Peyer's patch (tissue), 4 donors: ENCODE data around the gene VEGFD. TPM values are rescaled to one million over a fixed set of nuclear protein-coding genes. Genes with fewer than 3 reads are reported as not detected.

Experiments
- DNase-seq, 3 donors: peaks; one replicate each; pipeline ENCODE4 v3.0.0-alpha.2; 2017 to 2019
- H3K27ac ChIP-seq, 4 donors: fragments of 200-600 bp; sonication (generic); one replicate each; pipeline ENCODE4 v1.5.1; 2016 to 2019
- H3K27me3 ChIP-seq, 2 donors: fragments of 200-600 bp; sonication (generic); one replicate each; pipeline ENCODE4 v1.5.1; 2019
- H3K36me3 ChIP-seq, 3 donors: fragments of 200-600 bp; sonication (generic); one replicate each; pipeline ENCODE4 v1.5.1; 2016 to 2019
- H3K4me1 ChIP-seq, 4 donors: fragments of 200-600 bp; sonication (generic); one replicate each; pipeline ENCODE4 v1.5.1; 2016 to 2019
- H3K4me3 ChIP-seq, 4 donors: fragments of 200-600 bp; sonication (generic); 1 replicate in 3 of 4; 2 replicates in 1 of 4; pipeline ENCODE4 v1.5.1; 2016 to 2019; ENCODE audit warnings: mild to moderate bottlenecking in 1 of 4
- H3K9me3 ChIP-seq, 4 donors: fragments of 200-600 bp; sonication (generic); one replicate each; pipeline ENCODE4 v1.5.1; 2016 to 2019; ENCODE audit warnings: mild to moderate bottlenecking in 1 of 4
- CTCF ChIP-seq, 6 experiments: fragments of 450-650 bp in 4 of 6; fragments of 200-600 bp in 2 of 6; sonication (generic) in 1 of 6; IDR thresholded peaks; one replicate each; pipeline ENCODE4 v1.5.1; 2017 to 2019; ENCODE audit warnings: antibody characterized with exemption in 6 of 6, mild to moderate bottlenecking in 3 of 6, moderate library complexity in 1 of 6
- POLR2A ChIP-seq, 2 donors: fragments of 450-650 bp; IDR thresholded peaks; one replicate each; pipeline ENCODE4 v1.5.1; 2017; ENCODE audit warnings: antibody characterized with exemption in 2 of 2, mild to moderate bottlenecking in 2 of 2, moderate library complexity in 2 of 2
- total RNA-seq, 4 donors: library from RNA; depleted of rRNA; stranded (reverse); fragments of >200 nt; gene quantifications; one replicate each; pipeline ENCODE4 v1.1.0, GENCODE V29; 2016

The VEGFD gene
- total RNA-seq, 4 donors from 2014 or later = 1.9 to 3.4 TPM; not detected in 2

DNA sequence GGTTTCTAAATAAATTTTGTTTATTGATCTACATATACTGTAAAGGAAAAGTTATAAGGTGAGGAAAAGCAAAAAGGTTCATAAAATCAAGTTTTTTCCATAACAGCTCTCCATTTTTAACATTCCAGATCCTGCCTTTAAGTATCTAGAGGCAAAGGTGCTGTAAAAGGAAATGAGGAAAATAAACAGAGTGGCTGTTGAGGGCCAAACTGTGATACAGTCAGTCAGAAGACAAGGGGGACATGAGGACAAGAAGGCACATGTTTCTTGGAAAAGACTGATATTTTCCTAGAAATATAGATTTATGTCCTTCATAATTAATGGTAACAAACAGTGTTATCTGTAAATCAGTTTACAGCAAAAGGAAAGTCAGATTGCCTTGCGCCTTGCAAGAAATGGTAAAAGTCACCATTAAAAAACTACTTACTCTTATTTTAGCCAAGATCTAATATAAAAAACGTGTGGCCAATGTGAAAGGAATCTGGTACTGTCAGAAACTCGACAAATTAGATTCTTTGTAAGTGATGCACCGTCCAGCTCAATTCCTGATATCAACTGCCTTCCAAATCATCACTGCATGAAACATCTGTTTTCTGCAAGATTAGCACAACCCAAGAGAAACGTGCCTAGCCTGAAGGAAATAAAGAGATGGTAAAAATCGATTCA is 34.0 kb upstream of the VEGFD start:
- no peak overlapping the region for H3K4me3 ChIP-seq
- H3K27me3 ChIP-seq = no peaks in the 10 kb centered on the region
- H3K36me3 ChIP-seq = no peaks in the 10 kb centered on the region
- DNase-seq = no peak
- no peaks in the 10 kb centered on the region for H3K9me3 ChIP-seq
- no peak overlapping the region for H3K27ac ChIP-seq
- TF ChIP-seq POLR2A (IDR thresholded peaks at IDR 0.05) (no peak), CTCF (IDR thresholded peaks at IDR 0.05) (no peak)
- no peaks in the 10 kb centered on the region for H3K4me1 ChIP-seq

- no peaks in the 10 kb centered on the region for H3K36me3 ChIP-seq
- no peak overlapping the region for H3K27ac ChIP-seq
- TF ChIP-seq POLR2A (IDR thresholded peaks at IDR 0.05) (no peak), CTCF (IDR thresholded peaks at IDR 0.05) (no peak)
- H3K4me3 ChIP-seq = no peak overlapping the region
- H3K27me3 ChIP-seq = no peaks in the 10 kb centered on the region
- H3K9me3 ChIP-seq = no peaks in the 10 kb centered on the region
- H3K4me1 ChIP-seq = no peaks in the 10 kb centered on the region
- DNase-seq = no peak
Observed at GRCh38 chrX:15416133-15416993, 32.1 kb upstream of the VEGFD start.

GRCh38 chrX:15413101-15413500 is 28.9 kb upstream of the VEGFD start:
- Histone ChIP-seq H3K27me3 (no peaks in the 10 kb centered on the region), H3K27ac (no peak overlapping the region), H3K36me3 (no peaks in the 10 kb centered on the region), H3K4me1 (no peaks in the 10 kb centered on the region), H3K9me3 (no peaks in the 10 kb centered on the region), H3K4me3 (no peak overlapping the region)
- DNase-seq = no peak
- TF ChIP-seq POLR2A (IDR thresholded peaks at IDR 0.05) (no peak), CTCF (IDR thresholded peaks at IDR 0.05) (no peak)

- no peaks in the 10 kb centered on the region for H3K9me3 ChIP-seq
- H3K27me3 ChIP-seq = no peaks in the 10 kb centered on the region
- no peak overlapping the region for H3K4me3 ChIP-seq
- no peak for TF ChIP-seq POLR2A (IDR thresholded peaks at IDR 0.05)
- TF ChIP-seq CTCF (IDR thresholded peaks at IDR 0.05) = no peak
- DNase-seq = no peak
- no peak overlapping the region for H3K27ac ChIP-seq
- no peaks in the 10 kb centered on the region for H3K36me3 ChIP-seq
- no peaks in the 10 kb centered on the region for H3K4me1 ChIP-seq
Observed at GRCh38 chrX:15410947-15411346, 26.7 kb upstream of the VEGFD start.

DNA sequence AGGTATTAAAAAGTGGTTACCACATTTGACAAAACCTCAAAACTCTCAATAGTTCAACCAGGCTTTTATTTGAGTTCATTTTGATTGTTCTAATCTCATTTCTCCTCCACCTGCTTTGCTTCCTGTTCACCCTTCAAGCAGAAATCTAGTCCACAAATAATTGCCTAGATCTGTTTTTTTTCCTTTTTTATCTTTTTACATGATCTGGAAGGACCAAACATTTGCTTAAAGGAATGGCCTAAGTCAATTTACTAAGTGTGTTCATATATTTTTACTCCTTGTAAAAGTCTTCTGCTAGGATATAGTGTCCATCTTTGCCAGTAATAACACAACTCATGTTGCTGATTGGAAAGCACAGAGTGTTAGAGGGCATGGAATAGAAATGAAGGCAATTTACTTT is 26.2 kb upstream of the VEGFD start:
- no peaks in the 10 kb centered on the region for H3K27me3 ChIP-seq
- H3K27ac ChIP-seq = no peak overlapping the region
- no peak for DNase-seq
- no peak for TF ChIP-seq POLR2A (IDR thresholded peaks at IDR 0.05)
- TF ChIP-seq CTCF (IDR thresholded peaks at IDR 0.05) = no peak
- H3K9me3 ChIP-seq = no peaks in the 10 kb centered on the region
- no peak overlapping the region for H3K4me3 ChIP-seq
- no peaks in the 10 kb centered on the region for H3K4me1 ChIP-seq
- no peaks in the 10 kb centered on the region for H3K36me3 ChIP-seq
